HepG2 (cell line): ENCODE results near the gene ZNF618. TPM values are rescaled to one million over a fixed set of nuclear protein-coding genes. Genes with fewer than 3 reads are reported as not detected.

Source experiments
- ATAC-seq: fragments of 200-7000 bp; cut with Tn5 transposase; 3 replicates; pipeline ENCODE4 v1.9.1; 2020; ENCODE audit warnings: mild to moderate bottlenecking, moderate library complexity
- BruUV-seq: library from RNA; stranded (reverse); fragments of 400-500 nt; replicated peaks from 2 replicates; lab custom pipeline; 2021; lab: Mats Ljungman, UMichigan
- CTCF ChIA-PET: fragments of 300-600 bp; formaldehyde crosslinking; extraction: SDS; loops from one replicate; lab custom pipeline; 2021; ENCODE audit warnings: low total read pairs, inconsistent platforms, low intra/inter-chr PET ratio; lab: Yijun Ruan, JAX
- POLR2A ChIA-PET: fragments of 350-600 bp; sonication (Branson Sonifier 250); formaldehyde crosslinking; loops from one replicate; lab custom pipeline; 2020; ENCODE audit warnings: antibody characterized with exemption, inconsistent platforms; lab: Yijun Ruan, JAX
- DNase-seq: peaks from one replicate; pipeline ENCODE4 v3.0.0-alpha.2; 2015; ENCODE audit warnings: low spot score
- FAIRE-seq: peaks from 3 replicates; lab custom pipeline; 2011; peaks lifted over from hg19 to GRCh38; lab: Jason Lieb, UNC
- H2AFZ ChIP-seq: one replicate; pipeline ENCODE4 v1.6.1; 2011; ENCODE audit warnings: low read length, inconsistent platforms
- H3K27ac ChIP-seq: fragments of 300-600 bp; 3 replicates; pipeline ENCODE4 v1.8.0; 2011; ENCODE audit warnings: mixed run types, mild to moderate bottlenecking, mixed read lengths, low read length, inconsistent platforms; ENCODE audit not compliant: insufficient read depth; ENCODE audit errors: extremely low read length
- H3K27me3 ChIP-seq, 2 experiments: fragments of 200-600 bp in 1 of 2; 2 replicates in 1 of 2; 3 replicates in 1 of 2; pipeline versions ENCODE4 v1.6.0 to v1.8.0; 2011; ENCODE audit warnings: low read length in 2 of 2, mild to moderate bottlenecking in 2 of 2, moderate library complexity in 2 of 2, inconsistent platforms in 1 of 2; ENCODE audit not compliant: insufficient read depth in 2 of 2, control insufficient read depth in 1 of 2
- H3K36me3 ChIP-seq, 2 experiments: fragments of 200-600 bp in 1 of 2; replicated peaks in 1 of 2; 2 replicates in 1 of 2; 3 replicates in 1 of 2; pipeline versions ENCODE4 v1.5.1 to v1.8.0; 2011; ENCODE audit warnings: low read length in 2 of 2, inconsistent platforms in 1 of 2; ENCODE audit not compliant: insufficient read depth in 2 of 2, control insufficient read depth in 1 of 2
- H3K4me1 ChIP-seq: 2 replicates; pipeline ENCODE4 v1.5.1; 2012; ENCODE audit warnings: low read length, inconsistent platforms; ENCODE audit not compliant: insufficient read depth
- H3K4me2 ChIP-seq: 2 replicates; pipeline ENCODE4 v1.6.0; 2011; ENCODE audit warnings: low read depth, low read length, inconsistent platforms
- H3K4me3 ChIP-seq, 3 experiments: fragments of 200-600 bp in 1 of 3; sonication (generic), shearing (Covaris generic) in 1 of 3; replicated peaks in 1 of 3; 2 replicates each; pipeline ENCODE4 v1.5.1; 2011 to 2016; ENCODE audit warnings: low read length in 3 of 3, inconsistent platforms in 2 of 3, low read depth in 2 of 3, mild to moderate bottlenecking in 2 of 3, control low read depth in 1 of 3, mixed read lengths in 1 of 3; ENCODE audit not compliant: insufficient read depth in 1 of 3
- H3K79me2 ChIP-seq: one replicate; pipeline ENCODE4 v1.6.1; 2011; ENCODE audit warnings: low read length, inconsistent platforms; ENCODE audit not compliant: insufficient read depth
- H3K9ac ChIP-seq: 2 replicates; pipeline ENCODE4 v1.6.0; 2011; ENCODE audit warnings: mild to moderate bottlenecking, low read depth, low read length, inconsistent platforms; ENCODE audit not compliant: insufficient read depth
- H3K9me3 ChIP-seq: 2 replicates; pipeline ENCODE4 v1.5.1; 2012; ENCODE audit warnings: mild to moderate bottlenecking, low read length
- H4K20me1 ChIP-seq: 2 replicates; pipeline ENCODE4 v1.6.0; 2011; ENCODE audit warnings: inconsistent platforms, mild to moderate bottlenecking, low read length, moderate library complexity; ENCODE audit not compliant: insufficient read depth
- BHLHE40 ChIP-seq: IDR thresholded peaks from 2 replicates; pipeline ENCODE4 v1.6.1; 2011; ENCODE audit warnings: low read length, improper control_type of control experiment
- EED ChIP-seq: sonication (generic); formaldehyde crosslinking; IDR thresholded peaks from 2 replicates; pipeline ENCODE4 v1.5.0; 2020; ENCODE audit warnings: mild to moderate bottlenecking, missing genetic modification reagents
- ELK4 ChIP-seq: sonication (generic); formaldehyde crosslinking; IDR thresholded peaks from 2 replicates; pipeline ENCODE4 v1.9.0; 2021; ENCODE audit warnings: missing genetic modification reagents, borderline replicate concordance
- FOXA1 ChIP-seq, 2 experiments: fragments of 450-650 bp in 1 of 2; sonication (generic) in 1 of 2; formaldehyde crosslinking in 1 of 2; IDR thresholded peaks; 2 replicates each; pipeline versions ENCODE4 v1.4.0 to v1.6.1; 2016 to 2020; ENCODE audit warnings: missing genetic modification reagents in 1 of 2
- GATAD2A ChIP-seq: IDR thresholded peaks from 2 replicates; pipeline ENCODE4 v1.6.1; 2016
- HNF4A ChIP-seq: sonication (generic); formaldehyde crosslinking; IDR thresholded peaks from 2 replicates; pipeline ENCODE4 v1.4.0; 2020; ENCODE audit warnings: missing genetic modification reagents
- HOXA7 ChIP-seq: sonication (generic); formaldehyde crosslinking; IDR thresholded peaks from 2 replicates; pipeline ENCODE4 v1.8.1; 2022; ENCODE audit warnings: mild to moderate bottlenecking, missing genetic modification reagents, moderate library complexity
- KAT2B ChIP-seq: fragments of 150-350 bp; IDR thresholded peaks from 2 replicates; pipeline ENCODE4 v1.6.1; 2014; ENCODE audit warnings: low read depth, low read length, borderline replicate concordance
- KLF9 ChIP-seq: IDR thresholded peaks from 2 replicates; pipeline ENCODE4 v1.6.1; 2016; ENCODE audit warnings: low read depth
- MAX ChIP-seq: IDR thresholded peaks from 2 replicates; pipeline ENCODE4 v1.6.1; 2012; ENCODE audit warnings: inconsistent platforms
- MED8 ChIP-seq: sonication (generic); formaldehyde crosslinking; IDR thresholded peaks from 2 replicates; pipeline ENCODE4 v1.8.1; 2023; ENCODE audit warnings: mild to moderate bottlenecking, missing genetic modification reagents; ENCODE audit not compliant: insufficient replicate concordance
- ONECUT2 ChIP-seq: sonication (generic); formaldehyde crosslinking; IDR thresholded peaks from 2 replicates; pipeline ENCODE4 v1.4.0; 2020; ENCODE audit warnings: missing genetic modification reagents
- PAXIP1 ChIP-seq: sonication (generic); formaldehyde crosslinking; conservative IDR thresholded peaks from 2 replicates; pipeline ENCODE4 v1.4.0; 2020; ENCODE audit warnings: mild to moderate bottlenecking, missing genetic modification reagents, moderate library complexity
- PITX1 ChIP-seq: sonication (generic); formaldehyde crosslinking; IDR thresholded peaks from 2 replicates; pipeline ENCODE4 v1.5.1; 2020; ENCODE audit warnings: mild to moderate bottlenecking, missing genetic modification reagents
- PLRG1 ChIP-seq: fragments of 450-650 bp; conservative IDR thresholded peaks from 2 replicates; pipeline ENCODE4 v1.6.1; 2016
- SOX13 ChIP-seq, 3 experiments: fragments of 450-650 bp in 1 of 3; sonication (generic) in 1 of 3; formaldehyde crosslinking in 1 of 3; IDR thresholded peaks in 2 of 3; conservative IDR thresholded peaks in 1 of 3; 2 replicates each; pipeline versions ENCODE4 v1.5.0 to v1.6.1; 2016 to 2020; ENCODE audit warnings: antibody characterized with exemption in 1 of 3, mild to moderate bottlenecking in 1 of 3, missing compliant biosample characterization in 1 of 3, missing genetic modification reagents in 1 of 3, moderate library complexity in 1 of 3
- SOX6 ChIP-seq, 2 experiments: fragments of 450-650 bp in 1 of 2; sonication (generic) in 1 of 2; formaldehyde crosslinking in 1 of 2; IDR thresholded peaks; 2 replicates each; pipeline versions ENCODE4 v1.4.0 to v1.6.1; 2017 to 2020; ENCODE audit warnings: antibody characterized with exemption in 1 of 2, mild to moderate bottlenecking in 1 of 2, missing genetic modification reagents in 1 of 2
- TOE1 ChIP-seq: sonication (generic); formaldehyde crosslinking; IDR thresholded peaks from 2 replicates; pipeline ENCODE4 v1.4.0; 2020; ENCODE audit warnings: mild to moderate bottlenecking, missing genetic modification reagents
- ZBTB34 ChIP-seq: sonication (generic); formaldehyde crosslinking; IDR thresholded peaks from 2 replicates; pipeline ENCODE4 v1.8.0; 2022; ENCODE audit warnings: mild to moderate bottlenecking, missing genetic modification reagents
- ZNF615 ChIP-seq: sonication (generic); formaldehyde crosslinking; IDR thresholded peaks from 2 replicates; pipeline ENCODE4 v1.5.0; 2020; ENCODE audit warnings: mild to moderate bottlenecking, missing genetic modification reagents, borderline replicate concordance
- WGBS: methylation state at CpG from one replicate; pipeline ENCODE4 v1.1.6; 2017; ENCODE audit warnings: low lambda C conversion rate; 5-methylcytosine and 5-hydroxymethylcytosine counted together
- in situ Hi-C: cut with HindIII; loops from 2 replicates; pipeline ENCODE4 v1.10.0; 2017; ENCODE audit warnings: low pct_unique_long_range_greater_than_20kb; ENCODE audit not compliant: extremely low pct_ligation_motif_present
- intact Hi-C: fragments of 100-400 bp; cut with micrococcal nuclease; formaldehyde crosslinking; loops from one replicate; pipeline ENCODE4 v1.10.0; 2022; ENCODE audit not compliant: unreplicated experiment
- polyA plus RNA-seq, 8 experiments: library from polyadenylated mRNA; depleted of rRNA in 3 of 8; stranded (reverse) in 7 of 8; unstranded in 1 of 8; fragments of >200 nt; fragmentation: Illumina TruSeq in 4 of 8; extraction: Trizol in 4 of 8; gene quantifications; 2 replicates each; pipeline versions ENCODE4 v1.2.1 to v1.2.3, GENCODE V29; 2011 to 2016; ENCODE audit warnings: low read depth in 4 of 8, missing spikeins in 1 of 8, mixed read lengths in 1 of 8; ENCODE audit not compliant: insufficient read depth in 1 of 8
- total RNA-seq, 5 experiments: library from RNA; depleted of rRNA; stranded (reverse); fragments of >200 nt; fragmentation: Illumina TruSeq; extraction: Trizol; gene quantifications; 2 replicates each; pipeline ENCODE4 v1.2.3, GENCODE V29; 2016; ENCODE audit warnings: low read depth in 1 of 5

ZNF618 gene
- total and polyA plus RNA-seq, 2 of the 13 experiments (the other 11 are each of a cell fraction or from before 2014, with no cell fraction given) = 0.07 TPM

- Histone ChIP-seq H2AFZ (no peak overlapping the region), H3K9me3 (no peaks in the 10 kb centered on the region), H3K27ac (no peak overlapping the region), H3K4me3 (no peak overlapping the region), H3K27me3 (peaks cover 0 to 5% of the 10 kb centered on the region in 2 experiments; a peak in 2 of 5 replicates), H4K20me1 (no peaks in the 10 kb centered on the region), H3K36me3 (no peaks in the 10 kb centered on the region), H3K79me2 (no peaks in the 10 kb centered on the region), H3K9ac (no peak overlapping the region), H3K4me1 (peaks cover 6% of the 10 kb centered on the region), H3K4me2 (no peak overlapping the region)
- no peak for ATAC-seq
- in situ Hi-C loops = no loop called here
- ChIA-PET CTCF (no interaction called here), POLR2A (no interaction called here)
- DNase-seq = no peak
- FAIRE-seq = no peak
- 35% methylated on average over 2 of the region's 2 CpGs for WGBS
- intact Hi-C loops = no loop called here
- BruUV-seq = no TSS peak
- TF ChIP-seq ELK4 (CRISPR knock-in tag) = no peak
- TF ChIP-seq EED (CRISPR knock-in tag) = no peak
- TF ChIP-seq HOXA7 (CRISPR knock-in tag) = no peak
- TF ChIP-seq PITX1 = no peak
- TF ChIP-seq ZNF615 = no peak
- peak; percentile 60 for TF ChIP-seq PAXIP1
- TF ChIP-seq SOX6 (IDR thresholded peaks at IDR 0.05) = no peak
- peak; percentile 75 for TF ChIP-seq SOX6 (CRISPR knock-in tag; IDR thresholded peaks at IDR 0.05)
- TF ChIP-seq ONECUT2 (CRISPR knock-in tag) = peak; percentile 82
- TF ChIP-seq SOX13 (IDR thresholded peaks at IDR 0.05) = no peak
- 0 out of 4 replicates have a peak, but pooled peaks of 1 of the 2 experiments have one; percentile 7 for TF ChIP-seq SOX13 (CRISPR knock-in tag; conservative IDR thresholded peaks at IDR 0.05 in 1 of 2, IDR thresholded peaks at IDR 0.05 in 1 of 2)
- TF ChIP-seq TOE1 (CRISPR knock-in tag) = no peak
- TF ChIP-seq MAX = no peak
- no peak for TF ChIP-seq KLF9 (CRISPR knock-in tag)
- TF ChIP-seq PLRG1 = no peak
- TF ChIP-seq FOXA1 (IDR thresholded peaks at IDR 0.05) = no peak
- no peak for TF ChIP-seq FOXA1 (CRISPR knock-in tag; IDR thresholded peaks at IDR 0.05)
- peak; percentile 78 for TF ChIP-seq GATAD2A (CRISPR knock-in tag)
- TF ChIP-seq MED8 (CRISPR knock-in tag) = no peak
- TF ChIP-seq KAT2B = peak; percentile 98
- TF ChIP-seq BHLHE40 = no peak
- peak; percentile 24; the same call in 1 of the 2 replicates for TF ChIP-seq HNF4A
- no peak for TF ChIP-seq ZBTB34
These were observed 139.5 kb downstream of the ZNF618 start for GRCh38 chr9:114015607-114016006.
